Parathyroid adenoma (tissue), 2 donors: ENCODE data around the gene PPP1R13B.

Source experiments
- H2AFZ ChIP-seq: fragments of 300-600 bp; sonication (generic); one replicate; pipeline ENCODE4 v1.7.0; 2017; ENCODE audit warnings: antibody characterized with exemption, mild to moderate bottlenecking
- H3K27ac ChIP-seq: fragments of 300-600 bp; sonication (generic); one replicate; pipeline ENCODE4 v1.7.0; 2017
- H3K27me3 ChIP-seq: fragments of 300-600 bp; sonication (generic); one replicate; pipeline ENCODE4 v1.7.0; 2017; ENCODE audit warnings: low read length; ENCODE audit not compliant: control insufficient read depth, insufficient read depth
- H3K36me3 ChIP-seq: fragments of 300-600 bp; sonication (generic); one replicate; pipeline ENCODE4 v1.7.0; 2017; ENCODE audit warnings: low read length; ENCODE audit not compliant: control insufficient read depth, insufficient read depth
- H3K4me1 ChIP-seq: fragments of 300-600 bp; sonication (generic); one replicate; pipeline ENCODE4 v1.7.0; 2017; ENCODE audit warnings: control low read depth
- H3K4me2 ChIP-seq: fragments of 300-600 bp; sonication (generic); one replicate; pipeline ENCODE4 v1.7.0; 2017; ENCODE audit warnings: low read length
- H3K4me3 ChIP-seq: fragments of 300-600 bp; sonication (generic); one replicate; pipeline ENCODE4 v1.7.0; 2017; ENCODE audit warnings: low read depth, low read length
- H3K79me2 ChIP-seq: fragments of 300-600 bp; sonication (generic); one replicate; pipeline ENCODE4 v1.7.0; 2017; ENCODE audit warnings: control low read depth
- H3K9ac ChIP-seq: fragments of 300-600 bp; sonication (generic); one replicate; pipeline ENCODE4 v1.7.0; 2017; ENCODE audit warnings: mild to moderate bottlenecking
- H3K9me3 ChIP-seq: fragments of 300-600 bp; sonication (generic); one replicate; pipeline ENCODE4 v1.7.0; 2017; ENCODE audit warnings: low read length; ENCODE audit not compliant: control insufficient read depth
- TF ChIP-seq, protein P1 (sequence below): fragments of 300-600 bp; sonication (generic); IDR thresholded peaks from one replicate; pipeline ENCODE4 v1.7.0; 2017; ENCODE audit warnings: antibody characterized with exemption, mild to moderate bottlenecking
- donor health status: primary hyperparathyroidism.

PPP1R13B gene

GRCh38 chr14:103719751-103720150, 127.6 kb downstream of the PPP1R13B start:
- no peaks in the 10 kb centered on the region for H3K4me1 ChIP-seq
- H3K9me3 ChIP-seq = no peaks in the 10 kb centered on the region
- H2AFZ ChIP-seq = no peak overlapping the region
- no peak overlapping the region for H3K27ac ChIP-seq
- no peaks in the 10 kb centered on the region for H3K36me3 ChIP-seq
- H3K4me2 ChIP-seq = no peak overlapping the region
- no peaks in the 10 kb centered on the region for H3K27me3 ChIP-seq
- TF ChIP-seq, protein P1, sequence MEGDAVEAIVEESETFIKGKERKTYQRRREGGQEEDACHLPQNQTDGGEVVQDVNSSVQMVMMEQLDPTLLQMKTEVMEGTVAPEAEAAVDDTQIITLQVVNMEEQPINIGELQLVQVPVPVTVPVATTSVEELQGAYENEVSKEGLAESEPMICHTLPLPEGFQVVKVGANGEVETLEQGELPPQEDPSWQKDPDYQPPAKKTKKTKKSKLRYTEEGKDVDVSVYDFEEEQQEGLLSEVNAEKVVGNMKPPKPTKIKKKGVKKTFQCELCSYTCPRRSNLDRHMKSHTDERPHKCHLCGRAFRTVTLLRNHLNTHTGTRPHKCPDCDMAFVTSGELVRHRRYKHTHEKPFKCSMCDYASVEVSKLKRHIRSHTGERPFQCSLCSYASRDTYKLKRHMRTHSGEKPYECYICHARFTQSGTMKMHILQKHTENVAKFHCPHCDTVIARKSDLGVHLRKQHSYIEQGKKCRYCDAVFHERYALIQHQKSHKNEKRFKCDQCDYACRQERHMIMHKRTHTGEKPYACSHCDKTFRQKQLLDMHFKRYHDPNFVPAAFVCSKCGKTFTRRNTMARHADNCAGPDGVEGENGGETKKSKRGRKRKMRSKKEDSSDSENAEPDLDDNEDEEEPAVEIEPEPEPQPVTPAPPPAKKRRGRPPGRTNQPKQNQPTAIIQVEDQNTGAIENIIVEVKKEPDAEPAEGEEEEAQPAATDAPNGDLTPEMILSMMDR = no peak
- H3K9ac ChIP-seq = no peak overlapping the region
- no peak overlapping the region for H3K4me3 ChIP-seq
- H3K79me2 ChIP-seq = peaks cover 12% of the 10 kb centered on the region

DNA sequence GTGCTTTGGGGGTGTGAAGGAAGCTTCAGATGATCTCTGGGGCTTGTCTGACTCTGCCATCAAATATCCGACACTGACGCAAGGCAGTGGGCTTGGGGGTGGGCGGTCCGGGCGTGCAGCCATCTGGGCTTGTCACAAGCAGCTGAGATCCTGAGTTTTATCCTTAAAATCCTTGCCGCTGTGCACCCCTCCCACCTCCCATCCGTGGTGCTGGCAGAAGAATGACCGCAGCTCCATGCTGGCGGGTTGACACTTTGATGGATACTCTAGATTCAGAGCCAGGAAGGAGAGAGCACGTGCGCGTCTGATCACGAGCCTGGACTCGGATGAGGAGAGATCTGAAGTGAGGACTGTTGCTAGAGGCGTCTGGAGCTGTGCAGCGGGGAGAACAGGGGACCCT, 128.8 kb downstream of the PPP1R13B start:
- TF ChIP-seq, protein P1 = no peak
- Histone ChIP-seq H3K4me1 (no peaks in the 10 kb centered on the region), H3K79me2 (peaks cover 12% of the 10 kb centered on the region), H3K9ac (no peak overlapping the region), H3K4me2 (no peak overlapping the region), H3K4me3 (no peak overlapping the region), H2AFZ (no peak overlapping the region), H3K9me3 (no peaks in the 10 kb centered on the region), H3K27ac (no peak overlapping the region), H3K36me3 (no peaks in the 10 kb centered on the region), H3K27me3 (no peaks in the 10 kb centered on the region)

DNA sequence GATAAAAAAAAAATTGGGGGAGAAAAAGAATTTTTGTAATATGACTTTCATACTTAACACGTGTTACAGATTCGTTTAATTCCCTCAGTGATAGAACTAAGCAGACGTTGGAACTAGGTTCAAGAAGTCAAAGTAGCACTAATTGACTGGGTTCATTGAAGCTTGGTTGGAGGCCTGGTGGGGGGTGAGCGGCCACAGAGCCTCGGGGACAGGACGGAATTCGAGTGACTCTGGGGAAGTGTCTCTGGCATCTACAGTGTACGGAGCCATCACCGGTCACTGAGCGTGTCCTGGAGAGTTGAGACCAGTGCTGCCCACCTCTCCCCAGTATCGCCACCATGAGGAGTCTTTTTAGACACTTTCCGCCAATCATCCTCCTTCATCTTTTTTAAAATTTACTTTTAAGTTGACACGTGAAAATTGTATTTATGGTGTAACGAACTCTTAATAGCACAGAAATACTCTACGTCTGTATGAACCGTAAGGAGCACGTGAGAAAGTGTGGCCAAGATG, 130.4 kb downstream of the PPP1R13B start:
- peak overlapping the region; percentile 82 for H3K4me2 ChIP-seq
- H2AFZ ChIP-seq = no peak overlapping the region
- no peaks in the 10 kb centered on the region for H3K27me3 ChIP-seq
- H3K9me3 ChIP-seq = no peaks in the 10 kb centered on the region
- no peak overlapping the region for H3K27ac ChIP-seq
- H3K79me2 ChIP-seq = peaks cover 12% of the 10 kb centered on the region
- no peaks in the 10 kb centered on the region for H3K36me3 ChIP-seq
- H3K4me3 ChIP-seq = peak overlapping the region; percentile 43
- no peaks in the 10 kb centered on the region for H3K4me1 ChIP-seq
- TF ChIP-seq, protein P1 = no peak
- no peak overlapping the region for H3K9ac ChIP-seq

GRCh38 chr14:103716091-103716801, 131.1 kb downstream of the PPP1R13B start:
- Histone ChIP-seq H3K9me3 (no peaks in the 10 kb centered on the region), H3K4me3 (peak overlapping the region; percentile 43), H3K27me3 (no peaks in the 10 kb centered on the region), H3K9ac (no peak overlapping the region), H3K79me2 (peaks cover 12% of the 10 kb centered on the region), H2AFZ (peak overlapping the region; percentile 57), H3K36me3 (no peaks in the 10 kb centered on the region), H3K4me1 (no peaks in the 10 kb centered on the region), H3K4me2 (peak overlapping the region; percentile 82), H3K27ac (no peak overlapping the region)
- TF ChIP-seq, protein P1 = no peak
